GM23338 (cell line): Measurements from ENCODE around the gene CLUH. TPM values are rescaled to one million over a fixed set of nuclear protein-coding genes. Genes with fewer than 3 reads are reported as not detected.

ENCODE experiments used
- ATAC-seq: fragments of 200-7000 bp; cut with Tn5 transposase; 3 replicates; pipeline ENCODE4 v1.9.1; 2020
- DNase-seq: peaks from one replicate; pipeline ENCODE4 v3.0.0-alpha.2; 2015; ENCODE audit warnings: low spot score
- H2AFZ ChIP-seq: fragments of 200-600 bp; sonication (generic); 2 replicates; pipeline ENCODE4 v1.8.0; 2016; ENCODE audit warnings: antibody characterized with exemption, mild to moderate bottlenecking, moderate library complexity
- H3F3A ChIP-seq: fragments of 200-600 bp; sonication (generic); replicated peaks from 2 replicates; pipeline ENCODE4 v1.8.0; 2017; ENCODE audit warnings: antibody characterized with exemption, mixed run types, low read depth
- H3K27ac ChIP-seq: fragments of 200-600 bp; sonication (generic); 2 replicates; pipeline ENCODE4 v1.6.1; 2016; ENCODE audit warnings: low read depth
- H3K27me3 ChIP-seq: fragments of 200-600 bp; sonication (generic); 2 replicates; pipeline ENCODE4 v1.8.0; 2016; ENCODE audit warnings: mild to moderate bottlenecking, mixed run types, moderate library complexity; ENCODE audit not compliant: insufficient read depth
- H3K36me3 ChIP-seq: fragments of 200-600 bp; sonication (generic); 2 replicates; pipeline ENCODE4 v1.8.0; 2016; ENCODE audit warnings: mild to moderate bottlenecking; ENCODE audit not compliant: insufficient read depth
- H3K4me1 ChIP-seq: fragments of 200-600 bp; sonication (generic); 2 replicates; pipeline ENCODE4 v1.8.0; 2016; ENCODE audit warnings: mild to moderate bottlenecking, moderate library complexity; ENCODE audit not compliant: insufficient read depth
- H3K4me2 ChIP-seq: fragments of 200-600 bp; sonication (generic); 2 replicates; pipeline ENCODE4 v1.7.1; 2017; ENCODE audit warnings: mixed run types
- H3K4me3 ChIP-seq: fragments of 200-600 bp; sonication (generic); 2 replicates; pipeline ENCODE4 v1.6.1; 2016; ENCODE audit warnings: mixed run types
- H3K79me2 ChIP-seq: fragments of 200-600 bp; sonication (generic); replicated peaks from 2 replicates; pipeline ENCODE4 v1.8.0; 2017; ENCODE audit warnings: mild to moderate bottlenecking; ENCODE audit not compliant: insufficient read depth
- H3K9me2 ChIP-seq: fragments of 200-600 bp; sonication (generic); 2 replicates; pipeline ENCODE4 v1.8.0; 2017; ENCODE audit not compliant: insufficient read depth
- H4K20me1 ChIP-seq: fragments of 200-600 bp; sonication (generic); replicated peaks from 2 replicates; pipeline ENCODE4 v1.8.0; 2017; ENCODE audit warnings: mild to moderate bottlenecking; ENCODE audit not compliant: insufficient read depth
- H3K27ac Mint-ChIP-seq: 2 replicates; pipeline ENCODE4 v1.8.0; 2020; ENCODE audit warnings: inconsistent platforms, mild to moderate bottlenecking, moderate library complexity, mixed read lengths
- H3K27me3 Mint-ChIP-seq: 3 replicates; pipeline ENCODE4 v1.8.0; 2022; ENCODE audit warnings: low read depth, mild to moderate bottlenecking, moderate library complexity, mixed read lengths, inconsistent platforms; ENCODE audit not compliant: insufficient read depth, poor library complexity
- H3K36me3 Mint-ChIP-seq: 3 replicates; pipeline ENCODE4 v1.8.0; 2021; ENCODE audit warnings: low read depth, mild to moderate bottlenecking, inconsistent platforms, moderate library complexity, mixed read lengths
- H3K4me1 Mint-ChIP-seq: 3 replicates; pipeline ENCODE4 v1.8.0; 2020; ENCODE audit warnings: mild to moderate bottlenecking, inconsistent platforms, mixed read lengths
- H3K4me3 Mint-ChIP-seq: 3 replicates; pipeline ENCODE4 v1.8.0; 2021; ENCODE audit warnings: moderate library complexity, mild to moderate bottlenecking, inconsistent platforms, mixed read lengths
- H3K9me3 Mint-ChIP-seq: 3 replicates; pipeline ENCODE4 v1.8.0; 2020; ENCODE audit warnings: moderate library complexity, mild to moderate bottlenecking, inconsistent platforms, mixed read lengths
- CTCF ChIP-seq, 2 experiments: fragments of 200-600 bp in 1 of 2; sonication (generic) in 1 of 2; conservative IDR thresholded peaks; 2 replicates each; pipeline versions ENCODE4 v1.5.1 to v1.6.1; 2016 to 2017; ENCODE audit warnings: antibody characterized with exemption in 2 of 2, low read depth in 2 of 2, mild to moderate bottlenecking in 2 of 2, moderate library complexity in 1 of 2
- ETS1 ChIP-seq: IDR thresholded peaks from 2 replicates; pipeline ENCODE4 v1.6.1; 2016; ENCODE audit warnings: antibody characterized with exemption
- EZH2 ChIP-seq: fragments of 200-600 bp; sonication (generic); IDR thresholded peaks from one replicate; pipeline ENCODE4 v1.8.0; 2017; ENCODE audit warnings: antibody characterized with exemption, mild to moderate bottlenecking, low read depth; ENCODE audit not compliant: unreplicated experiment
- EZH2phosphoT487 ChIP-seq: fragments of 200-600 bp; sonication (generic); IDR thresholded peaks from one replicate; pipeline ENCODE4 v1.8.1; 2018; ENCODE audit warnings: antibody characterized with exemption; ENCODE audit not compliant: unreplicated experiment
- JUNB ChIP-seq: IDR thresholded peaks from one replicate; pipeline ENCODE4 v1.6.1; 2016; ENCODE audit warnings: antibody characterized with exemption; ENCODE audit not compliant: unreplicated experiment
- NANOG ChIP-seq: IDR thresholded peaks from 2 replicates; pipeline ENCODE4 v1.6.1; 2016; ENCODE audit warnings: antibody characterized with exemption, borderline replicate concordance
- POLR2AphosphoS5 ChIP-seq: IDR thresholded peaks from 2 replicates; pipeline ENCODE4 v1.6.1; 2016; ENCODE audit warnings: antibody characterized with exemption, low read depth
- REST ChIP-seq: IDR thresholded peaks from one replicate; pipeline ENCODE4 v1.6.1; 2018; ENCODE audit warnings: antibody characterized with exemption; ENCODE audit not compliant: unreplicated experiment
- STAT1 ChIP-seq: IDR thresholded peaks from one replicate; pipeline ENCODE4 v1.6.1; 2016; ENCODE audit warnings: antibody characterized with exemption; ENCODE audit not compliant: unreplicated experiment
- ZNF114 ChIP-seq: fragments of 250-450 bp; sonication (Bioruptor Pico); IDR thresholded peaks from 2 replicates; pipeline ENCODE4 v1.5.0; 2020; ENCODE audit warnings: mild to moderate bottlenecking, moderate library complexity
- ZNF331 ChIP-seq: fragments of 250-450 bp; sonication (Bioruptor Pico); IDR thresholded peaks from 2 replicates; pipeline ENCODE4 v1.5.0; 2020; ENCODE audit warnings: low read depth, mild to moderate bottlenecking, moderate library complexity
- polyA plus RNA-seq: library from polyadenylated mRNA; unstranded; fragments of >200 nt; fragmentation: Nextera tagmentation; extraction: Ambion mirVana; gene quantifications from 2 replicates; pipeline ENCODE4 v1.2.1, GENCODE V29; 2016
- total RNA-seq: library from RNA; depleted of rRNA; stranded (reverse); fragments of >200 nt; shearing (Covaris generic); gene quantifications from 2 replicates; pipeline ENCODE4 v1.2.3, GENCODE V29; 2014

CLUH gene
- total and polyA plus RNA-seq, 2 experiments from 2014 or later, result 23.5 to 90.0 TPM

GRCh38 chr17:2695243-2695960 is 16.2 kb downstream of the CLUH start (continued):
- TF ChIP-seq CTCF (conservative IDR thresholded peaks at IDR 0.05; ENCODE audit: low read depth in 2 of 2), result no peak

- Histone ChIP-seq H4K20me1 (0 out of 2 replicates have a peak, but pooled peaks cover 4% of the 10 kb centered on the region), H3K27me3 (no peaks in the 10 kb centered on the region), H3F3A (0 out of 2 replicates have a peak, but pooled peaks cover 7% of the 10 kb centered on the region), H3K4me3 (no peak overlapping the region), H3K9me2 (no peaks in the 10 kb centered on the region), H3K4me1 (no peaks in the 10 kb centered on the region; the same call in 1 of the 2 replicates), H2AFZ (no peak overlapping the region), H3K36me3 (no peaks in the 10 kb centered on the region), H3K27ac (no peak overlapping the region), H3K79me2 (no peaks in the 10 kb centered on the region), H3K4me2 (no peak overlapping the region)
- peaks cover 7% of the 10 kb centered on the region for H3K27me3 Mint-ChIP-seq
- ATAC-seq, result no peak
- no peak overlapping the region for H3K4me3 Mint-ChIP-seq
- H3K4me1 Mint-ChIP-seq, result no peaks in the 10 kb centered on the region
- peaks cover 29% of the 10 kb centered on the region for H3K36me3 Mint-ChIP-seq
- DNase-seq, result no peak
- H3K9me3 Mint-ChIP-seq, result no peaks in the 10 kb centered on the region
- H3K27ac Mint-ChIP-seq, result no peak overlapping the region
- TF ChIP-seq ETS1 (no peak), JUNB (no peak), ZNF331 (no peak), CTCF (conservative IDR thresholded peaks at IDR 0.05; ENCODE audit: low read depth in 2 of 2) (no peak), REST (no peak), STAT1 (no peak), ZNF114 (CRISPR knock-in tag) (no peak), EZH2phosphoT487 (no peak), NANOG (no peak), EZH2 (no peak), POLR2AphosphoS5 (no peak)
These were observed 17.0 kb downstream of the CLUH start for GRCh38 chr17:2694381-2695242.
